ENCODE results near the gene MCCC2. TPM values are rescaled to one million over a fixed set of nuclear protein-coding genes. Genes with fewer than 3 reads are reported as not detected.

Gene MCCC2
- total RNA-seq, 1 experiment from 2014 or later: 46.7 TPM

DNA sequence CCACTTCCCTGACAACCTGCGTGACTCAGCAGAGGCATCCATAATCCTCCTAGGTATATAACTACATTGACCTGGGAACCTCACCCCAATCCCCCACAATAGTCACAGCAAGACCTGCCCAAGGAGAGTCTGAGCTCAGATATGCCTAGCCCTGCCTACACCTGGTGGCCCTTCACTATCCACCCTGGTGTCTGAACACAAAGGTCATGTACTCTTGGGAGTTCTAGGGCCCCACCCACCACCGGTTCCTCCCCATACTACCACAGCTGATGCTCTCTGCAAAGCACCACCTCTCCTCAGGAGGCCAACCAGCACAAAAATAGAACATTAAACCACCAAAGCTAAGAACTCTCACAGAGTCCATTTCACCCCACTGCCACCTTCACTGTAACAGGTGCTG, 97.2 kb downstream of the MCCC2 start:
- CTCF ChIA-PET: interaction anchor here (0.6 kb wide), 1 partner anchor 13 kb away, joined by 3 read pairs; no protein-coding TSS in a partner anchor
- intact Hi-C loops (cut with micrococcal nuclease; ENCODE audit: unreplicated experiment): no loop called here

DNA sequence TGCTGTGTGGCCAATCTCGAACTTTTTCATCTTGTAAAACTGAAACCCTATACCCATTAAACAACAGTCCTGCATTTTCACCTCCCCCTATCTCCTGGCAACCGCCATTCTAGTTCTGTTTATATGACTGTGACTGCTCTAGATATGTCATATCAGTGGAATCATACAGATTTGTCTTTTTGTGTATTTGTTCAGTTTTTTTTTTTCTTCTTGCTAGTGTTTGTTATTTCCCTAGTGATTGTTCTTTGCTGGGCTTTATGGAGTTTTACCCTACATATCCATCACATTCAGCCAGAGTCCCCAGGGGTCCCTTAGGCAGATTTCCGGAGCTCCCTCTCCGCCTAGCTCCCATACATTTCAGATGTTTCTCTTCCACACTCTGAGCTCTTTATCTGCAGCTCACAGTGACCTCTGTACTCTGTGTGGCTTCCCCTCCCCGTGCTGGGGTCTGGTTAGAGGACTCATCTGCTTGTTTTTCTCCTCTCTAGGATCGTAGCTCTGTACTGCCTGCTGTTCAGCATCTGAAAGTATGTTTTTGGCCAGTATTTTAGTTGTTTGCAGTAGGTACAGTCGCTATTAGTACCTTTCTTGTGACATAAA, 106.8 kb downstream of the MCCC2 start:
- Histone ChIP-seq H3K27ac (ENCODE audit: low read depth, low read length, poor library complexity, severe bottlenecking) (peak overlapping the region; percentile 54), H3K4me1 (ENCODE audit: insufficient read depth, low read length, poor library complexity, severe bottlenecking) (peaks cover 37% of the 10 kb centered on the region), H3K9me3 (ENCODE audit: low read depth, low read length, poor library complexity, severe bottlenecking) (no peaks in the 10 kb centered on the region), H3K27me3 (replicated peaks; ENCODE audit: insufficient read depth, low read depth, low read length, poor library complexity) (no peaks in the 10 kb centered on the region), H3K36me3 (ENCODE audit: insufficient read depth, low read length, poor library complexity, severe bottlenecking) (no peaks in the 10 kb centered on the region), H3K4me3 (ENCODE audit: low read depth, low read length, poor library complexity, severe bottlenecking) (peak overlapping the region; percentile 13)
- intact Hi-C loops (cut with micrococcal nuclease; ENCODE audit: unreplicated experiment): no loop called here
- ChIA-PET CTCF (no interaction called here), POLR2A (ENCODE audit: low non-redundant PET) (interaction anchor here (0.7 kb wide), 1 partner anchor 1788 kb away, joined by 8 read pairs; no protein-coding TSS in a partner anchor)
- DNase-seq (ENCODE audit: low spot score): peak; percentile 81
- TF ChIP-seq, protein P1, sequence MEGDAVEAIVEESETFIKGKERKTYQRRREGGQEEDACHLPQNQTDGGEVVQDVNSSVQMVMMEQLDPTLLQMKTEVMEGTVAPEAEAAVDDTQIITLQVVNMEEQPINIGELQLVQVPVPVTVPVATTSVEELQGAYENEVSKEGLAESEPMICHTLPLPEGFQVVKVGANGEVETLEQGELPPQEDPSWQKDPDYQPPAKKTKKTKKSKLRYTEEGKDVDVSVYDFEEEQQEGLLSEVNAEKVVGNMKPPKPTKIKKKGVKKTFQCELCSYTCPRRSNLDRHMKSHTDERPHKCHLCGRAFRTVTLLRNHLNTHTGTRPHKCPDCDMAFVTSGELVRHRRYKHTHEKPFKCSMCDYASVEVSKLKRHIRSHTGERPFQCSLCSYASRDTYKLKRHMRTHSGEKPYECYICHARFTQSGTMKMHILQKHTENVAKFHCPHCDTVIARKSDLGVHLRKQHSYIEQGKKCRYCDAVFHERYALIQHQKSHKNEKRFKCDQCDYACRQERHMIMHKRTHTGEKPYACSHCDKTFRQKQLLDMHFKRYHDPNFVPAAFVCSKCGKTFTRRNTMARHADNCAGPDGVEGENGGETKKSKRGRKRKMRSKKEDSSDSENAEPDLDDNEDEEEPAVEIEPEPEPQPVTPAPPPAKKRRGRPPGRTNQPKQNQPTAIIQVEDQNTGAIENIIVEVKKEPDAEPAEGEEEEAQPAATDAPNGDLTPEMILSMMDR (conservative IDR thresholded peaks at IDR 0.05; ENCODE audit: low read depth, low read length): no peak
- TF ChIP-seq EZH2 (IDR thresholded peaks at IDR 0.05; ENCODE audit: borderline replicate concordance, low read depth, low read length, poor library complexity, severe bottlenecking): no peak
- BruUV-seq (replicated peaks): no TSS peak

More for the DNA sequence above, 97.2 kb downstream of the MCCC2 start:
- DNase-seq (ENCODE audit: low spot score): no peak
- Histone ChIP-seq H3K36me3 (ENCODE audit: insufficient read depth, low read length, poor library complexity, severe bottlenecking) (no peaks in the 10 kb centered on the region), H3K9me3 (ENCODE audit: low read depth, low read length, poor library complexity, severe bottlenecking) (no peaks in the 10 kb centered on the region), H3K4me3 (ENCODE audit: low read depth, low read length, poor library complexity, severe bottlenecking) (no peak overlapping the region), H3K4me1 (ENCODE audit: insufficient read depth, low read length, poor library complexity, severe bottlenecking) (no peaks in the 10 kb centered on the region), H3K27ac (ENCODE audit: low read depth, low read length, poor library complexity, severe bottlenecking) (no peak overlapping the region), H3K27me3 (replicated peaks; ENCODE audit: insufficient read depth, low read depth, low read length, poor library complexity) (no peaks in the 10 kb centered on the region)
- POLR2A ChIA-PET (ENCODE audit: low non-redundant PET): interaction anchor here (0.7 kb wide), 1 partner anchor 228 kb away, joined by 3 read pairs; no protein-coding TSS in a partner anchor
- TF ChIP-seq, protein P1 (conservative IDR thresholded peaks at IDR 0.05; ENCODE audit: low read depth, low read length): no peak
- no peak for TF ChIP-seq EZH2 (IDR thresholded peaks at IDR 0.05; ENCODE audit: borderline replicate concordance, low read depth, low read length, poor library complexity, severe bottlenecking)
- BruUV-seq (replicated peaks): no TSS peak

DNA sequence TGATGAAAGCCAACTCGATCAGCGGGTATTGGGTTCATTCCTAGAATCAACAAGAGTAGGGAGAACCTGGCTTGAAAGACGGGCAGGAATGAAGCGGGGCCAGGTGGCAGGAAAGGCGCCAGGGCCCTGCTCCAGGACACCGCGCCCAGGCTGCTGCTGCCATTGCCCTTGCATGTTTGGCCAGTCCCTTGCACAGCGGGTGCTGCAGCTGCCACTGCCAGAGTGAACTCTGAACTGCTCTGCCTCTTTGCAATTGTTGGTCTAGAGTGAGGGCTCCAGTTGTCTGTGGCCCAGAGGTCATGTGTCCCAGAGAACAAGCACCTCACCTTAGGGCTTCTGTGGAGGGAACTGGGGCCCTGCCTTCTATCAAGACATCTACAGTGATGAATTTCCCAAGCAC, 107.9 kb downstream of the MCCC2 start:
- no peak overlapping the region for H3K27ac ChIP-seq (ENCODE audit: low read depth, low read length, poor library complexity, severe bottlenecking)
- H3K4me1 ChIP-seq (ENCODE audit: insufficient read depth, low read length, poor library complexity, severe bottlenecking): peaks cover 37% of the 10 kb centered on the region
- no peak for TF ChIP-seq EZH2 (IDR thresholded peaks at IDR 0.05; ENCODE audit: borderline replicate concordance, low read depth, low read length, poor library complexity, severe bottlenecking)
- TF ChIP-seq, protein P1 (conservative IDR thresholded peaks at IDR 0.05; ENCODE audit: low read depth, low read length): no peak
- H3K9me3 ChIP-seq (ENCODE audit: low read depth, low read length, poor library complexity, severe bottlenecking): no peaks in the 10 kb centered on the region
- BruUV-seq (replicated peaks): no TSS peak
- no peaks in the 10 kb centered on the region for H3K36me3 ChIP-seq (ENCODE audit: insufficient read depth, low read length, poor library complexity, severe bottlenecking)
- no peak overlapping the region for H3K4me3 ChIP-seq (ENCODE audit: low read depth, low read length, poor library complexity, severe bottlenecking)
- H3K27me3 ChIP-seq (replicated peaks; ENCODE audit: insufficient read depth, low read depth, low read length, poor library complexity): no peaks in the 10 kb centered on the region
- intact Hi-C loops (cut with micrococcal nuclease; ENCODE audit: unreplicated experiment): no loop called here
- ChIA-PET POLR2A (ENCODE audit: low non-redundant PET) (no interaction called here), CTCF (no interaction called here)
- no peak for DNase-seq (ENCODE audit: low spot score)

Data from A673 (cell line).